GM18951 (cell line): ENCODE measurements around the gene SRSF6.
"Not testable (repeated sequence)": the region's sequence is repeated elsewhere in the genome, so short reads cannot be mapped to it uniquely, and the experiment has no call there.

Experiments used
- POLR2A ChIP-seq: IDR thresholded peaks from 4 replicates; pipeline ENCODE4 v1.6.1; 2011; ENCODE audit warnings: mild to moderate bottlenecking; ENCODE audit not compliant: insufficient read length, insufficient read depth; ENCODE audit errors: extremely low read depth
- in situ Hi-C: fragments of 300-500 bp; cut with MboI; formaldehyde crosslinking; loops from one replicate; pipeline ENCODE4 v1.12.0; 2022; ENCODE audit warnings: low sequenced_read_pairs, mixed read lengths, inconsistent platforms; ENCODE audit not compliant: unreplicated experiment

SRSF6 gene

DNA sequence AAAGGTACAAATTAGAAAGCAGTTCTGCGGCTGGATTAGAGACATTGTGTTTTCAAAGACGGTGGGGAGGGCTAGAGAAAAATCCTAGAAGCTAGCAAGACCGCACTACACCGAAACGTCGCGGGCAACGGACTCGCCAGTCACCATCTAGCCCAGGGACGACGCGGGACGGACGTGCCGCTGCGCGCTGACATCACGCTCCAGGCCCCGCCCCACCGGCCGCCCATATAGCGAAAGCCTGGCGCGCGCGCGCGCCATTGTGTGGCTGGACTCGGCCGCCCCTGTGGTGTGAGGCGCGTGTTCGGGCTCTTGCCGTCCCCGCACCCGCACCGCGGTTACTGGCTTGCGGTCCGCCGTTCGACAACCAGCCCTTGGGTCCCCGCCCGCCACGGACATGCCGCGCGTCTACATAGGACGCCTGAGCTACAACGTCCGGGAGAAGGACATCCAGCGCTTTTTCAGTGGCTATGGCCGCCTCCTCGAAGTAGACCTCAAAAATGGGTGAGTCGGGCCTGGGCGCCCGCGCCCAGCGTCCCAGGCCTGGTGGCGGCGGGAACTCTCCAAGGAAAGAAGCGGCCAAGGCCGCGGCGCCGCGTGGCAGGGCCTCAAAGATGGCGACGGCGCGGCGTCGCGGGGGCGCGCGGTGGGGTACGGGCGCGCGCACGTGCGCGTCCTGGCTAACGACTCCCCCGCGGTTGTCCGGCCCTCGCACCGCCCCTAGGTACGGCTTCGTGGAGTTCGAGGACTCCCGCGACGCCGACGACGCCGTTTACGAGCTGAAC is at the start of gene SRSF6:
Gene SRSF6 (plus strand): TSS at position 257 of the 782 bp plus-strand sequence. CDS start 138 bp downstream, at position 395.
- TF ChIP-seq POLR2A: peak; percentile 100
- in situ Hi-C loops: no loop called here

DNA sequence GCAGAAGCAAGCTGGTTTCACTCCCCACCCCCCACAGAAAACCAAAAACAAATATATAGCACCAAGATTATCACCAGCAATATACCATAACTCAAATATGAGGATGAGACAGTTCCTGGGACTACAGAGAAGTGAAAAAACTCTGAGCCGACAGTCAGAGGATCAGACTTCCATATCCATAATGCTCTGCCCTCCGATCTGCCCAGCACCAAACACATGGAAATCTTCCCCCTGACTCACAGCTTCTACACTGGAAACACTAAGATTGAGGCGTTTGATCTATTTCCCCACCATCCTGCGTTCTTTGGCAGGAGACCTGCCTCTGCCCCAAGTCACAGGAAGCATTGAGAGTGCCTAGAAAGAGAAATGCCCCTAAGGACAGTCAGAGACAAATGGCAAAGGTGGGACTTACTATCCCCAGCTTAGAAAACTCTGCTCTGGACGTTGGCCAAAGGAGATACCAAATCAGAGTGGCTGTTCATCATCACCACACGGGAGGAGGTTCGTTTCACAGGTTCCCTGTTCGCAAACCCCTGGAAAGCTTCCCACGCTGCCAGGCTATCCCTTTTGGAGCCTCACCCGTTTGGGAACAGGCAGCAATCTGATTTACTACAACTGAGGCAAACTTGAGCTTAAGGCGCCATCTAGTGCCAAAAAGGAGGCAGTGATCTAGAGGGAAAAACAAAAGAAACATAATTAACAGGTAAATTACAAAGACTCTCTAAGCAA is 48.7 kb upstream of the SRSF6 start:
- TF ChIP-seq POLR2A: no peak
- in situ Hi-C loops: no loop called here

- TF ChIP-seq POLR2A: no peak
- in situ Hi-C loops: no loop called here
These were observed 48.2 kb upstream of the SRSF6 start for GRCh38 chr20:43409577-43409913.

- TF ChIP-seq POLR2A: no peak
These were observed 41.9 kb upstream of the SRSF6 start for GRCh38 chr20:43415661-43416430.

DNA sequence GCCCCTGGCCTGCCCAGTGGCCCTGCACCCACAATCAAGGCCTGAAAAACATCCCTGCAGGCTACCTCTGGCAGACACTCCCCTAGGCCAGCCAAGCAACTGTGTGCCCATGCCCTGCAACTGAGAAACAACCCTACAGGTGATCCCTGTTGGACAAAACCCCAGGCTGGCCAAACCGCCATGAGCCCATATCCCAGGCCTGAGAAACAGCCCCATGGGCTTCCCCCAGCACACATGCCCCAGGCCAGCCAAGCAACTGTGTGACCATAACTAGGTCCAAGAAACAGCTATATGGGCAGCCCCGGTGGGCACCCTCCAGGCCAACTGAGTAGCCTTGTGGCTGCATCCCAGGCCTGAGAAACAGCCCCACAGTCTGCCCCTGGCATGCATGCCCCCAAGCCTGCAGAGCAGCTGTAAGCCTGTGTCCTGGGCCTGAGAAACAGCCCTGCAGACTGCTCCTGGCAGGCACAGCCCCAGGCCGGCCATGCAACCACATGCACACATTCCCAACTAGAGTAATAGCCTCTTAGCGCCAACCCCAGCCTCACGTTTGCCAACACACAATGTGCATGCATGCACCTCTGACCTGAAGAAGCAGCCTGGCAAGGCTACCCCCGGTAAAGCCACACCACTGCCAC is 41.0 kb upstream of the SRSF6 start:
- in situ Hi-C loops: no loop called here

More at GRCh38 chr20:43415661-43416430, 41.9 kb upstream of the SRSF6 start:
- in situ Hi-C loops: no loop called here

DNA sequence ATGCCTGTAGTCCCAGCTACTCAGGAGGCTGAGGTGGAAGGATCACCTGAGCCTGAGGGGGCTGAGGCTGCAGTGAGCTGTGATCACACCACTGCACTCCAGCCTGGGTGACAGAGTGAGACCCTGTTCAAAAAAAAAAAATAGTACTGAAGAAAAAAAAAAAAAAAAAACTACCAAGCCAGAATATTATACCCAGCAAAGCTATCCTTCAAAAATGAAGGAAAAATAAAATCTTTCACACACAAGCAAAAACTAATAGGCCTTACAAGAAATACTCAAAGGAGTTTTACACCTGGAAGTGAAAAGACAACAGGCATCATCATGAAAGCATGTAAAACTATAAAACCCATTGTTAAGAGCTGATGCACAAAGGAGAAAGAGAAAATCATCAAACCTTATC is 37.5 kb upstream of the SRSF6 start:
- in situ Hi-C loops: no loop called here
- TF ChIP-seq POLR2A: no peak

More for the DNA sequence above, 41.0 kb upstream of the SRSF6 start:
- no peak for TF ChIP-seq POLR2A

- in situ Hi-C loops: not testable (repeated sequence)
These were observed 36.8 kb upstream of the SRSF6 start for GRCh38 chr20:43420913-43421312.

DNA sequence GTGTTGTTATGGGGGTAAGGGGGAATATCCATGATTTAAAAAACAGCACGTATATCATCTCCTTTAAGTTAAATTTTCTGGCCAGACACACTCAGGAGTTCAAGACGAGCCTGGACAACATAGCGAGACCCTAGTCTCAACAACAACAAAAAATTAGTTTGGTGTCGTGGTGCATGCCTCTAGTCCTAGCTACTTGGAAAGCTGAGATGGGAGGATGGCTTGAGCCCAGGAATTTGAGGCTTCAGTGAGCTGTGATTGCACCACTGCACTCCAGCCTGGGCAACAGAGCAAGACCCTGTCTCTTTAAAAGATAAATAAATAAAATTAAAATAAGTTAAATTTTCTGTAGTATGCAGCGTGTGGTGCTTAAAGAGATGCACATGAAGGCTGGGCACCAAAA is 31.5 kb upstream of the SRSF6 start:
- in situ Hi-C loops: no loop called here
- no peak for TF ChIP-seq POLR2A

- in situ Hi-C loops: no loop called here
- no peak for TF ChIP-seq POLR2A
These were observed 27.2 kb upstream of the SRSF6 start for GRCh38 chr20:43430265-43431133.

DNA sequence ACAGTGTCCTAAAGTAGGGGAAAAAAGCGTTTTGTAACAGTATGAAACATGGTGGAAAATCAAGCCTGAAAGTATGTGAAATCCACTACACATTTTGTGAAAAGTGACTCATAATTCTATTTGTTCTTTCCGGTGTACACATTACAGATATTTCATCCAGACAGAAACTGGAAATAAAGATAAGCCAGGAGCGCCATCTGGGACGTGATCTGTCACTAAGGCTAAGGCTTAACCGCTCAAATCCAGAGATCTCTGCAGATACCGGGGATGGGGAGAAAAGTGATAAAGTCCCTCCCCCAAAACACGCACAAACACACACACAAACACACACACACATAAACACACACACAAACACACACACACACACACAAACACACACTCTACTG is 26.6 kb upstream of the SRSF6 start:
- in situ Hi-C loops: no loop called here
- TF ChIP-seq POLR2A: no peak

DNA sequence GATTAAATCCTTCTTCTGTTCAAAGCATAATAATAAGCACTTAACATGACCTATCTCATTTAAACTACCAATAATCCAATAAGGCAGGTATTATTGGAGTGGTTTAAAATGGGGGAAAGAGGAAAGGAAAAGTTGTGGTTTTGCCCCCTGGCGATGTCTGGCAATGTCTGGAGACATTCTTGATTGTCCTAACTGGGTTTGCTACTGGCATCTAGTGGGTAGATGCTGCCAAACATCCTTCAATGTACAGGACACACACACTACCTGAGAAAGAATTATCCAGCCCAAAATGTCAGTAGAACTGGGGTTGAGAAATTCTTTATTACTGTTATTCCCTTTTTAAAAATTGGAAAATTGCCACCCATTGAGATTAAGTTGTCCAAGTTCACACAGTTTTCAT is 25.2 kb upstream of the SRSF6 start:
- no peak for TF ChIP-seq POLR2A
- in situ Hi-C loops: no loop called here

GRCh38 chr20:43433250-43433854 is 24.3 kb upstream of the SRSF6 start:
- in situ Hi-C loops: no loop called here
- no peak for TF ChIP-seq POLR2A
